ENCODE results near the gene RAN.

Gene RAN

DNA sequence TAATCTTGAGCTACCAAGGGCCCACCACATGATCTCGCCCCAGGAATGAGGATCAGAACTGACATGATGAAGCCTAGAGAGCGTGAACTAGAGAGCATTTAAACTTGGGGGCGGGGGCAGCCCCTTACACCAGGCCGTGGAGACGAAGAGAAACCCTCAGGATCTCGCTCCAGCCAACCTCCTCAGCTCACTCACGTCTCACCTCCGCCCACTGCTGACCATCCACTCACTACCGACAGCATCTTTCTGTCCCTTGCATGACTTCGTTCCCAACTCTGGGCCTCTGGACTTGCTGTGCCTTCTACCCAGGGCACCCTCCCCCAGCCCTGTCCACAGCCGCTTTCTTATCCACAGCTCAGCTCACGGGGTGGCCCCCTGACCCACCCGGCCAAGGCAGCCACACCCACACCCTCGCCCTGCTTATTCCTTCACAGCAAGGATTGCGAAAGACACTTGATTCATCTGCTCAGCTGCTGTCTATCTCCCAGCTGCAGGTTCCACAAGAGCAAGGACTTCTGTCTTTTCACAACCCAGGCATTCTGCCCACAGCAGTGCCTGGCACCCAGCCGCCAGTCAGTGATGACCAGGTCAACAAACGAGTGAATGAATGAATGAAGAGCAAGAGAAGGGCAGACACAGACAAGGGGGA, 39.2 kb upstream of the RAN start:
- TF ChIP-seq, protein P1, sequence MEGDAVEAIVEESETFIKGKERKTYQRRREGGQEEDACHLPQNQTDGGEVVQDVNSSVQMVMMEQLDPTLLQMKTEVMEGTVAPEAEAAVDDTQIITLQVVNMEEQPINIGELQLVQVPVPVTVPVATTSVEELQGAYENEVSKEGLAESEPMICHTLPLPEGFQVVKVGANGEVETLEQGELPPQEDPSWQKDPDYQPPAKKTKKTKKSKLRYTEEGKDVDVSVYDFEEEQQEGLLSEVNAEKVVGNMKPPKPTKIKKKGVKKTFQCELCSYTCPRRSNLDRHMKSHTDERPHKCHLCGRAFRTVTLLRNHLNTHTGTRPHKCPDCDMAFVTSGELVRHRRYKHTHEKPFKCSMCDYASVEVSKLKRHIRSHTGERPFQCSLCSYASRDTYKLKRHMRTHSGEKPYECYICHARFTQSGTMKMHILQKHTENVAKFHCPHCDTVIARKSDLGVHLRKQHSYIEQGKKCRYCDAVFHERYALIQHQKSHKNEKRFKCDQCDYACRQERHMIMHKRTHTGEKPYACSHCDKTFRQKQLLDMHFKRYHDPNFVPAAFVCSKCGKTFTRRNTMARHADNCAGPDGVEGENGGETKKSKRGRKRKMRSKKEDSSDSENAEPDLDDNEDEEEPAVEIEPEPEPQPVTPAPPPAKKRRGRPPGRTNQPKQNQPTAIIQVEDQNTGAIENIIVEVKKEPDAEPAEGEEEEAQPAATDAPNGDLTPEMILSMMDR (IDR thresholded peaks at IDR 0.05; ENCODE audit: low read length), result no peak
- TF ChIP-seq EZH2phosphoT487 (IDR thresholded peaks at IDR 0.05; ENCODE audit: low read length) (no peak), EZH2 (optimal IDR thresholded peaks at IDR 0.05; ENCODE audit: low read depth, low read length) (no peak)
- Histone ChIP-seq H3K79me2 (ENCODE audit: low read length) (no peaks in the 10 kb centered on the region), H3K9me3 (replicated peaks; ENCODE audit: insufficient read depth, low read length) (no peaks in the 10 kb centered on the region), H3F3A (ENCODE audit: insufficient read depth, low read length) (no peaks in the 10 kb centered on the region), H3K4me3 (ENCODE audit: low read length) (no peak overlapping the region), H3K27me3 (replicated peaks; ENCODE audit: insufficient read depth, low read length) (no peaks in the 10 kb centered on the region), H2AFZ (ENCODE audit: low read length) (no peak overlapping the region), H3K9me2 (replicated peaks; ENCODE audit: insufficient read depth, low read length) (no peaks in the 10 kb centered on the region), H3K27ac (ENCODE audit: low read length) (no peak overlapping the region), H3K36me3 (replicated peaks; ENCODE audit: insufficient read depth, low read length) (no peaks in the 10 kb centered on the region), H3K4me1 (ENCODE audit: low read length) (no peaks in the 10 kb centered on the region), H3K9ac (ENCODE audit: low read length) (no peak overlapping the region), H4K20me1 (ENCODE audit: insufficient read depth, low read length) (no peaks in the 10 kb centered on the region), H3K4me2 (ENCODE audit: low read depth, low read length) (no peak overlapping the region)
- DNase-seq, result no peak

DNA sequence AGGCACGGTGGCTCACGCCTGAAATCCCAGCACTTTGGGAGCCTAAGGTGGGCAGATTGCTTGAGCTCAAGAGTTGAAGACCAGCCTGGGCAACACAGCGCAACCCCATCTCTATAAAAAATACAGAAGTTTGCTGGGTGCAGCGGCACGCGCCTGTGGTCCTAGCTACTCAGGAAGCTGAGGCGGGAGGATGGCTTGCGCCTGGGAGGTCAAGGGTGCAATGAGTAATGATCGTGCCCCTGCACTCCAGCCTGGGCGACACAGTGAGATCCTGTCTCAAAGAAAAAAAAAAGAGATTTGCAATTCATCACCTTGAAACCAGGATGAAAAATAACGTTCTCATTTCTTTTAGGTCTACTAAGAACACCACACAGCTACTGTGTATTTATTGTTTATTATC, 36.9 kb upstream of the RAN start:
- no peak overlapping the region for H2AFZ ChIP-seq (ENCODE audit: low read length)
- DNase-seq, result no peak
- H3K9me3 ChIP-seq (replicated peaks; ENCODE audit: insufficient read depth, low read length), result no peaks in the 10 kb centered on the region
- TF ChIP-seq EZH2 (optimal IDR thresholded peaks at IDR 0.05; ENCODE audit: low read depth, low read length) (no peak), EZH2phosphoT487 (IDR thresholded peaks at IDR 0.05; ENCODE audit: low read length) (no peak)
- TF ChIP-seq, protein P1 (IDR thresholded peaks at IDR 0.05; ENCODE audit: low read length), result no peak
- no peak overlapping the region for H3K27ac ChIP-seq (ENCODE audit: low read length)
- H3K4me3 ChIP-seq (ENCODE audit: low read length), result no peak overlapping the region
- no peaks in the 10 kb centered on the region for H3K27me3 ChIP-seq (replicated peaks; ENCODE audit: insufficient read depth, low read length)
- H3K79me2 ChIP-seq (ENCODE audit: low read length), result no peaks in the 10 kb centered on the region
- H3K9ac ChIP-seq (ENCODE audit: low read length), result no peak overlapping the region
- H4K20me1 ChIP-seq (ENCODE audit: insufficient read depth, low read length), result no peaks in the 10 kb centered on the region
- no peaks in the 10 kb centered on the region for H3K36me3 ChIP-seq (replicated peaks; ENCODE audit: insufficient read depth, low read length)
- H3K9me2 ChIP-seq (replicated peaks; ENCODE audit: insufficient read depth, low read length), result no peaks in the 10 kb centered on the region
- 0 out of 2 replicates have a peak, but pooled peaks cover 4% of the 10 kb centered on the region for H3K4me1 ChIP-seq (ENCODE audit: low read length)
- H3F3A ChIP-seq (ENCODE audit: insufficient read depth, low read length), result no peaks in the 10 kb centered on the region
- no peak overlapping the region for H3K4me2 ChIP-seq (ENCODE audit: low read depth, low read length)

DNA sequence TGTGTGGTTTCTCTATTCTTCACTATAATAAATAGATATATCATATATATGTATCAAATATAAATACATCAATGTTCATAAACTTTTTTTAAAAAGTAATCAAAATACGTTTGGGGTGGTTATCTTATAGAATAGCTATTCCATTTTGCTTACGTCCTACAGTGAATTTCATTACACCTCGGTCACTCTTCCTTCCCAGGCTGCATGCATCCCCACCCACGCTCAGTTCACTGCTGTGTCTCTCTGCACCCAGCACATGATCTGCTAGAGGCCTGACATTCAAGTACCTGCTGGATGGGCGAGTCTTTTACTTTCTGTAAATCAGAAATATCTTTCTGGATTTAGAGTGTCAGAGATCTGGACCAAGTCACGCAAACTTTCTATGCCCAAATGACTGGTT, 36.4 kb upstream of the RAN start:
- Histone ChIP-seq H3K4me3 (ENCODE audit: low read length) (no peak overlapping the region), H3K4me1 (ENCODE audit: low read length) (0 out of 2 replicates have a peak, but pooled peaks cover 4% of the 10 kb centered on the region), H3K4me2 (ENCODE audit: low read depth, low read length) (no peak overlapping the region), H3K27ac (ENCODE audit: low read length) (no peak overlapping the region), H3F3A (ENCODE audit: insufficient read depth, low read length) (no peaks in the 10 kb centered on the region), H3K9me2 (replicated peaks; ENCODE audit: insufficient read depth, low read length) (no peaks in the 10 kb centered on the region), H3K27me3 (replicated peaks; ENCODE audit: insufficient read depth, low read length) (no peaks in the 10 kb centered on the region), H3K79me2 (ENCODE audit: low read length) (no peaks in the 10 kb centered on the region), H2AFZ (ENCODE audit: low read length) (no peak overlapping the region), H4K20me1 (ENCODE audit: insufficient read depth, low read length) (no peaks in the 10 kb centered on the region), H3K36me3 (replicated peaks; ENCODE audit: insufficient read depth, low read length) (no peaks in the 10 kb centered on the region), H3K9me3 (replicated peaks; ENCODE audit: insufficient read depth, low read length) (no peaks in the 10 kb centered on the region), H3K9ac (ENCODE audit: low read length) (no peak overlapping the region)
- no peak for DNase-seq
- no peak for TF ChIP-seq EZH2phosphoT487 (IDR thresholded peaks at IDR 0.05; ENCODE audit: low read length)
- no peak for TF ChIP-seq EZH2 (optimal IDR thresholded peaks at IDR 0.05; ENCODE audit: low read depth, low read length)
- TF ChIP-seq, protein P1 (IDR thresholded peaks at IDR 0.05; ENCODE audit: low read length), result no peak
